Calu3 (cell line): ENCODE measurements around the gene SPRYD7. TPM values are rescaled to one million over a fixed set of nuclear protein-coding genes. Genes with fewer than 3 reads are reported as not detected.

Experiments used
- BruUV-seq: library from RNA; stranded (reverse); fragments of 400-500 nt; replicated peaks from 2 replicates; lab custom pipeline; 2021; lab: Mats Ljungman, UMichigan
- CTCF ChIA-PET: fragments of 300-600 bp; sonication (Branson Sonifier 250); formaldehyde crosslinking; loops from one replicate; lab custom pipeline; 2022; ENCODE audit warnings: antibody characterized with exemption; lab: Charles Lee
- DNase-seq: peaks from one replicate; pipeline ENCODE4 v3.0.0; 2022
- H3K27ac Mint-ChIP-seq: one replicate; pipeline ENCODE4 v1.8.0; 2022; ENCODE audit warnings: mixed read lengths; ENCODE audit not compliant: unreplicated experiment
- H3K27me3 Mint-ChIP-seq: one replicate; pipeline ENCODE4 v1.8.0; 2022; ENCODE audit warnings: mixed read lengths; ENCODE audit not compliant: unreplicated experiment
- H3K36me3 Mint-ChIP-seq: one replicate; pipeline ENCODE4 v1.8.0; 2022; ENCODE audit warnings: mild to moderate bottlenecking, moderate library complexity, mixed read lengths; ENCODE audit not compliant: insufficient read depth, unreplicated experiment
- H3K4me1 Mint-ChIP-seq: one replicate; pipeline ENCODE4 v1.8.0; 2022; ENCODE audit warnings: mild to moderate bottlenecking, low read depth, mixed read lengths; ENCODE audit not compliant: unreplicated experiment
- H3K4me3 Mint-ChIP-seq: one replicate; pipeline ENCODE4 v1.8.0; 2022; ENCODE audit warnings: mild to moderate bottlenecking, low read depth, moderate library complexity, mixed read lengths; ENCODE audit not compliant: unreplicated experiment
- H3K9me3 Mint-ChIP-seq: one replicate; pipeline ENCODE4 v1.8.0; 2022; ENCODE audit warnings: low read depth, mixed read lengths; ENCODE audit not compliant: unreplicated experiment
- intact Hi-C: fragments of 100-400 bp; cut with micrococcal nuclease; formaldehyde crosslinking; loops from one replicate; pipeline ENCODE4 v1.10.0; 2022; ENCODE audit not compliant: unreplicated experiment
- total RNA-seq: library from RNA; stranded (reverse); gene quantifications from 2 replicates; pipeline ENCODE4 v1.2.3, GENCODE V29; 2022
- TF ChIP-seq, protein P1 (sequence below): fragments of 200-600 bp; IDR thresholded peaks from one replicate; pipeline ENCODE4 v1.8.0; 2022; ENCODE audit warnings: antibody characterized with exemption; ENCODE audit not compliant: unreplicated experiment

The SPRYD7 gene
- total RNA-seq, 1 experiment from 2014 or later = 5.6 TPM

DNA sequence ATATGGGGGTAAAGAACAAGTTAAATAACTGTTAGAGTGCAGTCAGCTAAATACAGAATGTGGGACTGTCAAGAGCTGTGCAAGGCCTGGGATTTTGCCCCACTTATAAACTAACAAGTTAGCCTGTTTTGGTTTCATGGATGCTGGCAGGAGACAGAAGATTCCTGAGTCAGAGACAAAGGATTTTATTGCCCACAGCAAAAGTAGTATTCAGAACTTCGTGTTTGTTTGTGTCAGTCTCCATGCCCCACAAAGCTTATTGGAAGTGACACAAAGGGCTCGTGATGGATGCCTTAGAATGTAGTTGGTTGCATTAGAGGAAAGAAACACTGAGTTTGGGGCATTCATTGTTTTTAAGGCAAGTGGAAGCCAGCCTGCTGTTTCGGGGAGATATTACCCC lies 22.2 kb upstream of the SPRYD7 start:
- BruUV-seq = no TSS peak
- no peaks in the 10 kb centered on the region for H3K4me1 Mint-ChIP-seq
- no peaks in the 10 kb centered on the region for H3K27me3 Mint-ChIP-seq
- CTCF ChIA-PET = no interaction called here
- H3K9me3 Mint-ChIP-seq = no peaks in the 10 kb centered on the region
- H3K36me3 Mint-ChIP-seq = no peaks in the 10 kb centered on the region
- intact Hi-C loops = no loop called here
- H3K27ac Mint-ChIP-seq = no peak overlapping the region
- no peak overlapping the region for H3K4me3 Mint-ChIP-seq
- DNase-seq = no peak
- TF ChIP-seq, protein P1, sequence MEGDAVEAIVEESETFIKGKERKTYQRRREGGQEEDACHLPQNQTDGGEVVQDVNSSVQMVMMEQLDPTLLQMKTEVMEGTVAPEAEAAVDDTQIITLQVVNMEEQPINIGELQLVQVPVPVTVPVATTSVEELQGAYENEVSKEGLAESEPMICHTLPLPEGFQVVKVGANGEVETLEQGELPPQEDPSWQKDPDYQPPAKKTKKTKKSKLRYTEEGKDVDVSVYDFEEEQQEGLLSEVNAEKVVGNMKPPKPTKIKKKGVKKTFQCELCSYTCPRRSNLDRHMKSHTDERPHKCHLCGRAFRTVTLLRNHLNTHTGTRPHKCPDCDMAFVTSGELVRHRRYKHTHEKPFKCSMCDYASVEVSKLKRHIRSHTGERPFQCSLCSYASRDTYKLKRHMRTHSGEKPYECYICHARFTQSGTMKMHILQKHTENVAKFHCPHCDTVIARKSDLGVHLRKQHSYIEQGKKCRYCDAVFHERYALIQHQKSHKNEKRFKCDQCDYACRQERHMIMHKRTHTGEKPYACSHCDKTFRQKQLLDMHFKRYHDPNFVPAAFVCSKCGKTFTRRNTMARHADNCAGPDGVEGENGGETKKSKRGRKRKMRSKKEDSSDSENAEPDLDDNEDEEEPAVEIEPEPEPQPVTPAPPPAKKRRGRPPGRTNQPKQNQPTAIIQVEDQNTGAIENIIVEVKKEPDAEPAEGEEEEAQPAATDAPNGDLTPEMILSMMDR = no peak

DNA sequence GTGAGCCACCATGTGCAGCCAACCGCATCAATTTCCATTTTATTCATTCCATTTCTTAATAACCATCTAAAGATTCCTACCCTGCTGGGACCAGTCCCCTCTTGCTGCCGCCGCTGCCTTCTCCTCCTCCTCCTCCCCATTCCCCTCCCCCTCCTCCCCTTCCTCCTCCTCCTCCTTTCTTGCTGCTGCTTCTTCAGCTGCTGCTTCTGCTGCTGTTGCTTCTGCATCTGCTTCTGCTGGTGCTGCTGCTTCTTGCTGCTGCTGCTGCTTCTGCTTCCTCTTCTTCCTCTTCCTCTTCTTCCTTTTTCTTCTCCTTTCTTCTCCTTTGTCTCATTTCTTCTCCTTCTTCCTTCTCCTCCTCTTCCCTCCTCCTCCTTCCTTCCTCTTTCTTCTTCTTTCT lies 20.0 kb upstream of the SPRYD7 start:
- BruUV-seq = no TSS peak
- H3K9me3 Mint-ChIP-seq = no peaks in the 10 kb centered on the region
- H3K27ac Mint-ChIP-seq = no peak overlapping the region
- intact Hi-C loops = no loop called here
- no peaks in the 10 kb centered on the region for H3K4me1 Mint-ChIP-seq
- no peak for DNase-seq
- H3K36me3 Mint-ChIP-seq = no peaks in the 10 kb centered on the region
- CTCF ChIA-PET = interaction anchor here (0.6 kb wide), 1 partner anchor 250 kb away, joined by 4 read pairs; no protein-coding TSS in a partner anchor
- TF ChIP-seq, protein P1 = no peak
- no peak overlapping the region for H3K4me3 Mint-ChIP-seq
- H3K27me3 Mint-ChIP-seq = no peaks in the 10 kb centered on the region

DNA sequence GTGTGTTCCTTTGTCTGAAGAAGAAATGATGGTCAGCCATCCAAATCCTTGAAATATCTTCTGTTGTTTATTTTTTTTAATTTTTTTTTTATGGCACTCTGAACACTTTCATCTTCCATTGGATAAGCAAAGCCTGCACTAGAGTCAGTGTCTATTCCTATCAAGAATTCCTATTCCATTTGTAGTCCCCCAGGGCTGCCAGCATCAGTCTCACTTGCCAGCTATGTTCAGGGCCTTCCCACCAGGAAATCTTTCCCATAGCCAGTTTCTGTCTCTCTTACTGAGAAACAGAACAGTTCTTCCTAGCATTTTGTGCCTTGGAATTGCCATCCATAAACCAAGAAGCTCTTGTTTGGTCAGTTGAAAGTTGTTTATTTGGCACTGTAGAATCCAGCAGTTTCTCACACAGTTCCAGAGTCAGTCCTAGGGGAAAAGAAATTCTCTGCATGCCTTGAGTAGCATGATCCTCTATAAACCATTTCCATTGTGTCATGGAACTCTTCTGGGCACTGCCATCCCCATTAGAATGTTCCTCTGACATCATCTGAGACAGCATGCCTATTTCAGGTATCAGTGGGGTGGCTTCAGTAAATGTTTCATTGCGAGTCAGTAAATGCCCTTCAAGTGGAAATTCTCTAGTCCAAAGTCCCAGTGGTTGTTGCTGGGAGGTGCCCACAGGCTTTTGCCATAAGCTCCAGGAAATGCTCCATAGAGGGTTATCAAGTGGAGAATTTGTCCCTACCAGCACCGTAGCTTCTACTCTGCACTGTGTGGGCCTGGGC lies 18.7 kb upstream of the SPRYD7 start:
- CTCF ChIA-PET = no interaction called here
- no peaks in the 10 kb centered on the region for H3K36me3 Mint-ChIP-seq
- intact Hi-C loops = no loop called here
- no peaks in the 10 kb centered on the region for H3K4me1 Mint-ChIP-seq
- BruUV-seq = no TSS peak
- TF ChIP-seq, protein P1 = no peak
- H3K4me3 Mint-ChIP-seq = no peak overlapping the region
- no peaks in the 10 kb centered on the region for H3K27me3 Mint-ChIP-seq
- no peak for DNase-seq
- no peaks in the 10 kb centered on the region for H3K9me3 Mint-ChIP-seq
- H3K27ac Mint-ChIP-seq = no peak overlapping the region

DNA sequence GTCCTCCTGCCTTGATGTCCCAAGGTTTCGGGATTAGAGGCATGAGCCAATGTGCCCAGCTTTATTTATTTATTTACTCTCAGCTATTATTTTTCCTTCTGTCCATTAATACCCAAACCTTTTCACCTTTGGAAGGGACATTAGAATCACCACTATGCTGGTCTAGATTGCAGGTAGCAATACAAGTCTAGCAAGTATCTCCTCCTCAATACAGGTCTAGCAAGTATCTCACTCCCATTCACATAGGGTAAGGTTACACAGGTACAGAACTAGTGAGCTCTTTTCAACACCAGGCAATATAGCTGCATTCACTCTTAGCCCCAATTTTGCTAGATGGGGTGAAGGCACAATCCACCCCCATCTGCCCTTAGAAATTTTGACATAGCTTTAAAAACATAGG lies 17.4 kb upstream of the SPRYD7 start:
- Mint-ChIP-seq H3K4me3 (no peak overlapping the region), H3K36me3 (no peaks in the 10 kb centered on the region), H3K4me1 (no peaks in the 10 kb centered on the region), H3K27me3 (no peaks in the 10 kb centered on the region), H3K27ac (no peak overlapping the region), H3K9me3 (no peaks in the 10 kb centered on the region)
- no TSS peak for BruUV-seq
- CTCF ChIA-PET = interaction anchor here (0.6 kb wide), 1 partner anchor 24 kb away, joined by 3 read pairs; no protein-coding TSS in a partner anchor
- DNase-seq = no peak
- intact Hi-C loops = no loop called here
- TF ChIP-seq, protein P1 = no peak
